ENCODE data around the gene ISLR2. TPM values are rescaled to one million over a fixed set of nuclear protein-coding genes. Genes with fewer than 3 reads are reported as not detected.
"Not testable (repeated sequence)": the region's sequence is repeated elsewhere in the genome, so short reads cannot be mapped to it uniquely, and the experiment has no call there.

The ISLR2 gene
- total RNA-seq, 1 experiment from 2014 or later, result 8.9 TPM

DNA sequence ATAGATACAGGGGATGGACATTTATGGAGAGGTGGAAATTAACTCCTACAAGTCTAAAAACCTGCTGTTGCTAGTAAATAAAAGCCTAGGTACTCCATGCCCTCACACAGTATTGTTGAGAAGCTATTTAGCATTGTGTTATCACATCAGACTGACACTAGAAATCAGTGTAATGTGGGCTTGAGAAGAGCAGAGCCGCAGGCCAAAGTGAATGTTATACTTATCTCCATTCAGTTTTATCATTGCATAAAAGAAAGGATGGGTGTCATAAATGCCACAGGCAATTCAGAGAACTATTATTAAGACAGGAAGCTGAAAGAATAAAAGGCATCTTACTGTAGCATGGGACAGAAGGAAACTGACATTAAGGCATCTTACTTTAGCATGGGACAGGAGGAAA lies 29.4 kb downstream of the ISLR2 start:
- Mint-ChIP-seq H3K4me1 (peaks cover 10% of the 10 kb centered on the region), H3K9me3 (peaks cover 5% of the 10 kb centered on the region), H3K27me3 (ENCODE audit: low read depth) (peaks cover 2% of the 10 kb centered on the region; the same call in 1 of the 2 replicates), H3K4me3 (no peak overlapping the region), H3K36me3 (no peaks in the 10 kb centered on the region), H3K27ac (no peak overlapping the region)
- ATAC-seq (no peak), DNase-seq (ENCODE audit: low spot score) (no peak)
- ChIA-PET CTCF (interaction anchor here (0.6 to 1.0 kb wide), 4 partner anchors 104 to 152 kb away, joined by 3 to 4 read pairs (median 4); no protein-coding TSS in a partner anchor), POLR2A (no interaction called here)
- TF ChIP-seq, protein P1, sequence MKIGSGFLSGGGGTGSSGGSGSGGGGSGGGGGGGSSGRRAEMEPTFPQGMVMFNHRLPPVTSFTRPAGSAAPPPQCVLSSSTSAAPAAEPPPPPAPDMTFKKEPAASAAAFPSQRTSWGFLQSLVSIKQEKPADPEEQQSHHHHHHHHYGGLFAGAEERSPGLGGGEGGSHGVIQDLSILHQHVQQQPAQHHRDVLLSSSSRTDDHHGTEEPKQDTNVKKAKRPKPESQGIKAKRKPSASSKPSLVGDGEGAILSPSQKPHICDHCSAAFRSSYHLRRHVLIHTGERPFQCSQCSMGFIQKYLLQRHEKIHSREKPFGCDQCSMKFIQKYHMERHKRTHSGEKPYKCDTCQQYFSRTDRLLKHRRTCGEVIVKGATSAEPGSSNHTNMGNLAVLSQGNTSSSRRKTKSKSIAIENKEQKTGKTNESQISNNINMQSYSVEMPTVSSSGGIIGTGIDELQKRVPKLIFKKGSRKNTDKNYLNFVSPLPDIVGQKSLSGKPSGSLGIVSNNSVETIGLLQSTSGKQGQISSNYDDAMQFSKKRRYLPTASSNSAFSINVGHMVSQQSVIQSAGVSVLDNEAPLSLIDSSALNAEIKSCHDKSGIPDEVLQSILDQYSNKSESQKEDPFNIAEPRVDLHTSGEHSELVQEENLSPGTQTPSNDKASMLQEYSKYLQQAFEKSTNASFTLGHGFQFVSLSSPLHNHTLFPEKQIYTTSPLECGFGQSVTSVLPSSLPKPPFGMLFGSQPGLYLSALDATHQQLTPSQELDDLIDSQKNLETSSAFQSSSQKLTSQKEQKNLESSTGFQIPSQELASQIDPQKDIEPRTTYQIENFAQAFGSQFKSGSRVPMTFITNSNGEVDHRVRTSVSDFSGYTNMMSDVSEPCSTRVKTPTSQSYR (CRISPR knock-in tag; IDR thresholded peaks at IDR 0.05), result no peak
- no peak for TF ChIP-seq ZNF263 (CRISPR knock-in tag; IDR thresholded peaks at IDR 0.05; ENCODE audit: low read depth)
- TF ChIP-seq, protein P2, sequence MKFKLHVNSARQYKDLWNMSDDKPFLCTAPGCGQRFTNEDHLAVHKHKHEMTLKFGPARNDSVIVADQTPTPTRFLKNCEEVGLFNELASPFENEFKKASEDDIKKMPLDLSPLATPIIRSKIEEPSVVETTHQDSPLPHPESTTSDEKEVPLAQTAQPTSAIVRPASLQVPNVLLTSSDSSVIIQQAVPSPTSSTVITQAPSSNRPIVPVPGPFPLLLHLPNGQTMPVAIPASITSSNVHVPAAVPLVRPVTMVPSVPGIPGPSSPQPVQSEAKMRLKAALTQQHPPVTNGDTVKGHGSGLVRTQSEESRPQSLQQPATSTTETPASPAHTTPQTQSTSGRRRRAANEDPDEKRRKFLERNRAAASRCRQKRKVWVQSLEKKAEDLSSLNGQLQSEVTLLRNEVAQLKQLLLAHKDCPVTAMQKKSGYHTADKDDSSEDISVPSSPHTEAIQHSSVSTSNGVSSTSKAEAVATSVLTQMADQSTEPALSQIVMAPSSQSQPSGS (CRISPR knock-in tag; IDR thresholded peaks at IDR 0.05; ENCODE audit: borderline replicate concordance, low read depth), result no peak
- TF ChIP-seq, protein P3, sequence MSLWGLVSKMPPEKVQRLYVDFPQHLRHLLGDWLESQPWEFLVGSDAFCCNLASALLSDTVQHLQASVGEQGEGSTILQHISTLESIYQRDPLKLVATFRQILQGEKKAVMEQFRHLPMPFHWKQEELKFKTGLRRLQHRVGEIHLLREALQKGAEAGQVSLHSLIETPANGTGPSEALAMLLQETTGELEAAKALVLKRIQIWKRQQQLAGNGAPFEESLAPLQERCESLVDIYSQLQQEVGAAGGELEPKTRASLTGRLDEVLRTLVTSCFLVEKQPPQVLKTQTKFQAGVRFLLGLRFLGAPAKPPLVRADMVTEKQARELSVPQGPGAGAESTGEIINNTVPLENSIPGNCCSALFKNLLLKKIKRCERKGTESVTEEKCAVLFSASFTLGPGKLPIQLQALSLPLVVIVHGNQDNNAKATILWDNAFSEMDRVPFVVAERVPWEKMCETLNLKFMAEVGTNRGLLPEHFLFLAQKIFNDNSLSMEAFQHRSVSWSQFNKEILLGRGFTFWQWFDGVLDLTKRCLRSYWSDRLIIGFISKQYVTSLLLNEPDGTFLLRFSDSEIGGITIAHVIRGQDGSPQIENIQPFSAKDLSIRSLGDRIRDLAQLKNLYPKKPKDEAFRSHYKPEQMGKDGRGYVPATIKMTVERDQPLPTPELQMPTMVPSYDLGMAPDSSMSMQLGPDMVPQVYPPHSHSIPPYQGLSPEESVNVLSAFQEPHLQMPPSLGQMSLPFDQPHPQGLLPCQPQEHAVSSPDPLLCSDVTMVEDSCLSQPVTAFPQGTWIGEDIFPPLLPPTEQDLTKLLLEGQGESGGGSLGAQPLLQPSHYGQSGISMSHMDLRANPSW (CRISPR knock-in tag; conservative IDR thresholded peaks at IDR 0.05; ENCODE audit: low read depth), result no peak
- TF ChIP-seq NFYB (CRISPR knock-in tag; conservative IDR thresholded peaks at IDR 0.05; ENCODE audit: low read depth), result no peak
- TF ChIP-seq, protein P4, sequence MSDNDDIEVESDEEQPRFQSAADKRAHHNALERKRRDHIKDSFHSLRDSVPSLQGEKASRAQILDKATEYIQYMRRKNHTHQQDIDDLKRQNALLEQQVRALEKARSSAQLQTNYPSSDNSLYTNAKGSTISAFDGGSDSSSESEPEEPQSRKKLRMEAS (CRISPR knock-in tag; IDR thresholded peaks at IDR 0.05), result no peak
- TF ChIP-seq, protein P5, sequence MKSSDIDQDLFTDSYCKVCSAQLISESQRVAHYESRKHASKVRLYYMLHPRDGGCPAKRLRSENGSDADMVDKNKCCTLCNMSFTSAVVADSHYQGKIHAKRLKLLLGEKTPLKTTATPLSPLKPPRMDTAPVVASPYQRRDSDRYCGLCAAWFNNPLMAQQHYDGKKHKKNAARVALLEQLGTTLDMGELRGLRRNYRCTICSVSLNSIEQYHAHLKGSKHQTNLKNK (CRISPR knock-in tag; IDR thresholded peaks at IDR 0.05), result no peak
- TF ChIP-seq NR3C1 (CRISPR knock-in tag; conservative IDR thresholded peaks at IDR 0.05; ENCODE audit: low read depth), result no peak
- TF ChIP-seq, protein P6, sequence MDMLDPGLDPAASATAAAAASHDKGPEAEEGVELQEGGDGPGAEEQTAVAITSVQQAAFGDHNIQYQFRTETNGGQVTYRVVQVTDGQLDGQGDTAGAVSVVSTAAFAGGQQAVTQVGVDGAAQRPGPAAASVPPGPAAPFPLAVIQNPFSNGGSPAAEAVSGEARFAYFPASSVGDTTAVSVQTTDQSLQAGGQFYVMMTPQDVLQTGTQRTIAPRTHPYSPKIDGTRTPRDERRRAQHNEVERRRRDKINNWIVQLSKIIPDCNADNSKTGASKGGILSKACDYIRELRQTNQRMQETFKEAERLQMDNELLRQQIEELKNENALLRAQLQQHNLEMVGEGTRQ (CRISPR knock-in tag; IDR thresholded peaks at IDR 0.05), result no peak

DNA sequence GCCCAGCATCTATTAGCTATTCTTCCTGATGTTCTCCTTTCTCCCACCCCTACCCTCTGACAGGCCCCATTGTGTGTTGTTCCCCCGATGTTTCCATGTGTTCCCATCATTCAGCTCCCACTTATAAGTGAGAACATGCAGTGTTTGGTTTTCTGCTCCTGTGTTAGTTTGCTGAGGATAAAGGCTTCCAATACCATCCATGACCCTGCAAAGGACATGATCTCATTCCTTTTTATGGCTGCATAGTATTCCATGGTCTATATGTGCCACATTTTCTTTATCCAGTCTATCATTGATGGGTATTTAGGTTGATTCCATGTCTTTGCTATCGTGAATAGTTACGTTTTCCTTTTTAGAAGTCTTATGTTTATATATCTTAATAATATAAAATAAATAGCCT lies 30.0 kb downstream of the ISLR2 start:
- H3K4me3 Mint-ChIP-seq; H3K27ac Mint-ChIP-seq; H3K9me3 Mint-ChIP-seq; ATAC-seq; H3K36me3 Mint-ChIP-seq; POLR2A ChIA-PET; H3K27me3 Mint-ChIP-seq (ENCODE audit: low read depth); DNase-seq (ENCODE audit: low spot score): not testable (repeated sequence)
- peaks cover 10% of the 10 kb centered on the region for H3K4me1 Mint-ChIP-seq
- CTCF ChIA-PET, result interaction anchor here (0.9 to 1.0 kb wide), 2 partner anchors 104 to 147 kb away, joined by 3 to 4 read pairs; no protein-coding TSS in a partner anchor

DNA sequence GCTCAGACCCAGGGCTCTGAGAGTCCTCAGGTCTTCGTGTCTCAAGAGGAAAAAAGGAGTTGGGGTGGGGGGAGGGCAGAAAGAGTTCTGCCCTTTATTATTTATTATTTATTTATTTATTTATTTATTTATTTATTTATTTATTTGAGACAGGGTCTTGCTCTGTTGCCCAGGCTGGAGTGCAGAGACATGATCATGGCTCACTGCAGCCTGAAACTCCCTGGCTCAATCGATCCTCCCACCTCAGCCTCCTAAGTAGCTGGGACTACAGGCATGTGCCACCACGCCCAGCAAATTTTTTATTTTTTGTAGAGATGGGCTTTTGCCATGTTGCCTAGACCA lies 31.8 kb downstream of the ISLR2 start:
- TF ChIP-seq HMGA2 (CRISPR knock-in tag; IDR thresholded peaks at IDR 0.05), result peak; percentile 30; the same call in 1 of the 2 replicates

More for the DNA sequence above, 31.8 kb downstream of the ISLR2 start:
- ATAC-seq; H3K4me1 Mint-ChIP-seq; H3K27ac Mint-ChIP-seq; DNase-seq (ENCODE audit: low spot score); H3K9me3 Mint-ChIP-seq; H3K27me3 Mint-ChIP-seq (ENCODE audit: low read depth); H3K4me3 Mint-ChIP-seq; POLR2A ChIA-PET; H3K36me3 Mint-ChIP-seq: not testable (repeated sequence)
- CTCF ChIA-PET, result interaction anchor here (1.0 to 2.3 kb wide), 3 partner anchors 11 to 149 kb away, joined by 3 to 6 read pairs (median 4); partner anchors contain the start of gene ISLR

Data from WTC11 (cell line).